ENCODE data around the gene BLTP1.
"Not testable (repeated sequence)": the region's sequence is repeated elsewhere in the genome, so short reads cannot be mapped to it uniquely, and the experiment has no call there.

The BLTP1 gene, protein sequence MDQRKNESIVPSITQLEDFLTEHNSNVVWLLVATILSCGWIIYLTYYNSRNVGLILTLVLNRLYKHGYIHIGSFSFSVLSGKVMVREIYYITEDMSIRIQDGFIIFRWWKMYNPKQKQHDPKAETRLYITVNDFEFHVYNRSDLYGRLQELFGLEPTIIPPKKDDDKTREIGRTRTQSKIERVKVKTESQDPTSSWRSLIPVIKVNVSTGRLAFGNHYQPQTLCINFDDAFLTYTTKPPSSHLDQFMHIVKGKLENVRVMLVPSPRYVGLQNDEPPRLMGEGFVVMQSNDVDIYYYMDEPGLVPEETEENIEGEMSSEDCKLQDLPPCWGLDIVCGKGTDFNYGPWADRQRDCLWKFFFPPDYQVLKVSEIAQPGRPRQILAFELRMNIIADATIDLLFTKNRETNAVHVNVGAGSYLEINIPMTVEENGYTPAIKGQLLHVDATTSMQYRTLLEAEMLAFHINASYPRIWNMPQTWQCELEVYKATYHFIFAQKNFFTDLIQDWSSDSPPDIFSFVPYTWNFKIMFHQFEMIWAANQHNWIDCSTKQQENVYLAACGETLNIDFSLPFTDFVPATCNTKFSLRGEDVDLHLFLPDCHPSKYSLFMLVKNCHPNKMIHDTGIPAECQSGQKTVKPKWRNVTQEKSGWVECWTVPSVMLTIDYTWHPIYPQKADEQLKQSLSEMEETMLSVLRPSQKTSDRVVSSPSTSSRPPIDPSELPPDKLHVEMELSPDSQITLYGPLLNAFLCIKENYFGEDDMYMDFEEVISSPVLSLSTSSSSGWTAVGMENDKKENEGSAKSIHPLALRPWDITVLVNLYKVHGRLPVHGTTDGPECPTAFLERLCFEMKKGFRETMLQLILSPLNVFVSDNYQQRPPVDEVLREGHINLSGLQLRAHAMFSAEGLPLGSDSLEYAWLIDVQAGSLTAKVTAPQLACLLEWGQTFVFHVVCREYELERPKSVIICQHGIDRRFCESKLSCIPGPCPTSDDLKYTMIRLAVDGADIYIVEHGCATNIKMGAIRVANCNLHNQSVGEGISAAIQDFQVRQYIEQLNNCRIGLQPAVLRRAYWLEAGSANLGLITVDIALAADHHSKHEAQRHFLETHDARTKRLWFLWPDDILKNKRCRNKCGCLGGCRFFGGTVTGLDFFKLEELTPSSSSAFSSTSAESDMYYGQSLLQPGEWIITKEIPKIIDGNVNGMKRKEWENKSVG (N-terminal part only)

DNA sequence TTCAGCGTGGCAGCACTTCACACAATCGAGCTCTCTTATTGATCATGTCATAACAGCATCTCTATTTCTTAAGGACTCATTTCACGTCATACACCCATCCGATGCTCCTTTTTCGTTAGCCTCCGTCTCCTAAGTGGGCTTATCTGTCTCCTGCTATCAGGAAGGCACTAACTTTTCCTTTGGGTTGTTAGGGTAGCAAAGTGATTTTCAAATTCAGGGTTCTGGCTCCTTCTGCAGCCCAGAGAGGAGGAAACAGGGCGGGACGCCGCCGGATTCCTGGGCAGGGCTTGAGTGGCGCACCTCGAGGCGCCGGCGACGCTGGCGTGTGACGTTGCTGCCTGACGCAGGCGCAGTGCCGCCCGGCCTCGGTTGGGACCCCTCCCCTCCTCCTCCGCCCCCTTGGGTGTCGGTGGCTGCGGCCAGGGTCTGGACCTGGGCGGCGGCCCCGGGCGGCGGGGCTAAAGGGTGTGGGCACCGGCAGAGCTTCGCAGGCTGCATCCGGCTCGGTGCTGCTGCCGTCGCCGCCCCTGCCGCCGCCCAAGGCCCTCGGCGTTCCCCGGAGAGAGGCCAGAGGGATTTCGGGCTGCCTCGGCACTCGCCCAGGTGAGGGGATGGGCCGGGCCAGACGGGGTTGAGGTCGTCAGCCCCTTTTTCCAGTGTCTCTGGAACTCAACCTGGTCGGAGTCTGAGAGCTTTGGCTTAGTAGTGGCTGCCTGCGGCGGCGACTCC, at the start of gene BLTP1:
Gene BLTP1 (plus strand): TSS at position 350 of the 729 bp plus-strand sequence. CDS start 18,317 bp downstream, outside the sequence.
- peak; percentile 94 for DNase-seq

DNA sequence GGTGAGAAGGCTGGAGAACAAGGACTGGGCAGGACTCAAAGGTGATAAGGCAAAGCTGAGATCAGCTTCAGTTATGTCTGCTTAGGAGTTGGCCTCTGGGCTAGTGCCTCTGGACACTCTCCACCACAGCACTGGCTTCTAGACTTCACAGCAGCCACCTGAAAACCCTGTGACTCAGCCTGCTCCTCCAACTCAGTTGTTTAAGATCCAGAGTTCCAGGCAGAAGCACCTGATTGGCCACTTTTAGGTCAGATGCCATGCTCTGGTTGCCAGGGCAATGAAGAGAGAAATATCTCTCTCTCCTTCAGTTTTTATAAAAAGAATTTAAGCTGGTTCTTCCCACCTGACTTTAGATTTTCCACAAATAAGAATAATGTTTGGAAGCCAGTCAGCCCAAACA, 47.9 kb upstream of the BLTP1 start:
- no peak for DNase-seq

DNA sequence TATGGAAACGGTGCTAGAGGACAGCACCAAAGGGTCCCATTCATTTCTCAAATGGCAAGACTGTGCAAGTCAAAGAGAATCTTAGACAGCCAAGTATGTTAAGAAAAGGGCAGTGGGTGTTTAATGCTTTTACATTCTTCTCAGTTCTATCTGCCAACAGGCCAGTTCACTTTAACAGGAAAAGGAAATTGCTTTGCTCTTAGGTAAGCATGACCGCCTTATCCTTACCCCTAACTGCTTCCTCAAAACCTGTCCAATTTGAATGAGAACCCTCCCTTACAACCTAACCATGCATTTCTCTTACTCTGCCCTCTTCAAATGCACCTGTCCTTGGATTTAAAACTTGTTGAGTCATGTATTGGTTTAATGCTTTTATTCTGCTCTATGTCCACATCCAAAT, 44.5 kb upstream of the BLTP1 start:
- DNase-seq, result no peak

DNA sequence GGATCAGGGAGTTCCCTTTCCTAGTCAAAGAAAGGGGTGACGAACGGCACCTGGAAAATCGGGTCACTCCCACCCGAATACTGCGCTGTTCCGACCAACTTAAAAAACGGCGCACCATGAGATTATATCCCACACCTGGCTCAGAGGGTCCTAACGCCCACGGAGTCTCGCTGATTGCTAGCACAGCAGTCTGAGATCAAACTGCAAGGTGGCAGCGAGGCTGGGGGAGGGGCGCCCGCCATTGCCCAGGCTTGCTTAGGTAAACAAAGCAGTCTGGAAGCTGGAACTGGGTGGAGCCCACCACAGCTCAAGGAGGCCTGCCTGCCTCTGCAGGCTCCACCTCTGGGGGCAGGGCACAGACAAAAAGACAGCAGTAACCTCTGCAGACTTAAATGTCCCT, 41.8 kb upstream of the BLTP1 start:
- DNase-seq, result not testable (repeated sequence)

DNA sequence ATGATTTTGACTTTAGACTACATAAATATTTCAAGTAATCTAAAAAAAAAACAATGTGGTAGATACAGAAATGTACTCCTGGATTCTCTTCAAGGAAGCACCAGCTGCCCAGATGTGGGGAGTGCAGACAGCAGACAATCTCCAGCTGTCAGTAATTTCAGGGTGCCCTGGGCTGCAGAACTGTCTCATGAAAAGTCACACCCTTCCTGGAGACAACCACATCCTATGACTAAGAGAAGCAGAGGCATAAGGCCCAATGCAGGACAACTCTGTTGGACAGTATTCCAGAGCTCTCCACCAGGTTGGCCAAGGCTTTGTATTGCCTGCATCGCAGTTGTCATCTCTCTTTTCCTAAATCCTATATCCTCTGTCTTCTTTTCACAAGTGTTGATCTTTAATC, 34.4 kb upstream of the BLTP1 start:
- DNase-seq, result peak; percentile 28

DNA sequence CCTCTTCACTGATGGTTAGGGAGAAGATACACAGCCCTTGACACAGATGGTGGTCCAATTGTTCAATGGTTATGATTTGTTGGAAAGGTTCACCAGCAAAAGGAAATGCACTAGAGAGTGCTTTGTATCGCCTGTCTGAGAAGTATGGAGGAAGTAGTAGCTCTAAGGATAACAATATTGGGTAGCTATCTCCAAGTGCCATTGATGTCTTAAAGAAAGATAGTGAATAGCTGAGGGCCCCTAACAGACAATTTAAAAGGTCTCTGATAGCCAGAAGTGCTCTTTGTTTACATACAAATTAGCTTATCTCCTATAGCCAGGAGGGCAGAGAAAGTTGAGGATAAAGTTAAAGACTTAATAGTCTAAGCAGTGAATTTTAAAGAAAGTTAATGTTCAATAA, 33.9 kb upstream of the BLTP1 start:
- DNase-seq, result no peak

DNA sequence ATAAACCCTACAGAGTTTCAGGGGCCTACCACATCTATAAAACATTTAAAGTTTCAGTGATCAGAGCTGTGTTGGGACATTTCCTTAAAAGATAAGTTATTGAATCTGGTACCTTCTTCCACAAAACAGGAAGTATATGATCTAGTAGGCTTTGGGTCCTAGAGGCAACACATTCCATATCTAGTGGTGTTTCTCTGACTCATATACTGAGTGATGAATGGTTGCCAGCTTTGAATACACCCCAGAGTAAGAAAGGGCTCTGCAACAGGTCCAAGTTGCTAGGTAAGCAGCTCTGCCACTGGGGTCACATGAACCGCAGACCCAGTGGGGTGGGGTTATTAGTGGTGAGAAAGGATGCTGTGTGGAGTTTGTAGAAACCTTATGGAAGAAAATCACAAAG, 32.4 kb upstream of the BLTP1 start:
- no peak for DNase-seq

DNA sequence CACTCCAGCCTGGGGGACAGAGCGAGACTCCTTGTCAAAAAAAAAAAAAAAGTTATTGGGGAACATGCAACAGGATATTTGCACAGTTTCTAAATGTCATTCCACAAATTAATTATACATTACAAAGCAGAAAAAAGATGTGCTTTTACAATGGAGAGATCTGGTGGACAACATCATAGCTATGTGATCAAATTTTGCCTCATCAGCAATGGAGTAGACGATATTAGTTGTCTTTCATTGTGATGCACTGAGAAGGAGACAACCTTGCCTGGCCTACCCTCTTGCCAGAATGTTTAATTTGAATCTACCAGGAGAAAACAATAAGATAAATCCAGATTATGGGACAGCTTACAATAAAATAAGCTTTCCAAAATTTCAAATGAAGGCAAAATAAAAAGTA, 30.5 kb upstream of the BLTP1 start:
- no peak for DNase-seq

DNA sequence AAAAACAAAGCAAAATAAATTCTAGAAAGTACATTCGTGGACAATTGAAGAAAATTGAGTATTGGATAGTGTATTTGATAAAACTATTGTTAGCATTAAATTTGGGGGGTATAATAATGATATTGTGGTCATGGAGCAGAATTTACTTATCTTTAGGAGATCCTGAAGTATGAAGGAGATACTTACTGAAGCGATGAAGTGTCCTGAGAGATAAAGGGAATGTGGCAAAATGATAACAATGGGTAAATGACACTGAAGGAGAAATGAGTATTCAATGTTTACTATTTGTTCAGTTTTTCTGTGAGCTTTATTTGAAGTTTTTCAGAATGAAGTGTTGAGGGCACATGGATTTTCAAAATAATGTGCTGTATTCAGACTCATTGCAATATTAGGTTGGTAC, 30.0 kb upstream of the BLTP1 start:
- no peak for DNase-seq

DNA sequence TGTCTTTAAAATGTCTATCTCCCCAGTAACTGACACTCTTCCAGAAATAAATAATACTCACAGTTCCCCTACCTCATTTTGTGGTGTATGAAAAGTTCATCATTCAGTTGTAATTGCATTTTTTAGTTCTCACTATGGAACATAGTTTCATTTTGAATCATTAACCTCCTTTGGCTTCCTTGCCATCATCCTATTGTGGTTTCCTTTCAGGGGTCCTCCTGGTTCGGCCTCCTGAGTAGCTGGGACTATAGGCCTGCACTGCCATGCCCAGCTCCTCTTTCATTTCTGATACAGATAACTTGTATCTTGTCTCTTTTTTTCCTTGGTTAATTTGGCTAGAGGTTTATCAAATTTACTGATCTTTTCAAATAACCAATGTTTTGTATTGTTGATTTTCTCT, 23.1 kb upstream of the BLTP1 start:
- DNase-seq, result no peak

DNA sequence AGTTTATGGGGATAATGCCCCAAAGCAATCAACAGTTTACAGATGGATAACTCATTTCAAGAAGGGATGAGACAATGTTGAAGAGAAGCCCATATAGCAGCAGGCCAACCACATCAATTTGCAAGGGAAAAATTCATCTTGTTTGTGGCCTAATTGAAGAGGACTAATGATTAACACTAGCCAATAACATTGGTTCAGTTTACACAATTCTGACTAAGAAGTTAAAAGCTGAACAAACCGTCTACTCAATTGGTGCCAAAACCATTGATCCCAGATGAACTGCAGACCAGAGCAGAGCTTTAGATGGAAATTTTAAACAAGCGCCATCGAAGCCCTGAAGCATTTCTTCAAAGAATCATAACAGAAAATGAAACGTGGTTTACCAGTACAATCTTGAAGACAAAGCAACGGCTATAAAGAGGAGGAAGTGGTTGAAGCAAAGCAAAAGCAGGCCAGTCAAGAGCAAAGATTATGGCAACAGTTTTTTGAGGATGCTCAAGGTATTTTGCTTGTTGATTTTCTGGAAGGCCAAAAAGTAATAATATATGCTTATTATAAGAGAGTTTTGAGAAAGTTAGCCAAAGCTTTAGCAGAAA, 20.5 kb upstream of the BLTP1 start:
- DNase-seq, result no peak

DNA sequence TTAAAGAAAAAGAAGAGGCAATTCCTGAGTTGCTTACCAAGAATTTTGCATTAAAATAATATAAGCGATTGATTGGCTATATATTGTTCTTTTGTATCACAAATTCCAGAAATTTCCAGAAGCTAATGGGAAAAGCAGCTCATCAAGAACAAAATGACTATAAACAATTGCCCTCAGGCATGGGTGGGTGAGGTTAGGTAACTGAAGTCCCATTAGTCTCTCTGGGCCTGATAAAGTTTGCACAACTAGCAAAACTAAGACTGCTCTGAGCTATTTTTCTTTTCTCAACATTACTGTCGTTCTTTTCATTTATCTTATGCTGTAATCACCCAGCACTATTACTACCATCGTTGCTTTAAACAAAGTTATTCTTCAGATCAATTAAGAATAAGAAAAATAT, 19.2 kb upstream of the BLTP1 start:
- DNase-seq, result no peak

DNA sequence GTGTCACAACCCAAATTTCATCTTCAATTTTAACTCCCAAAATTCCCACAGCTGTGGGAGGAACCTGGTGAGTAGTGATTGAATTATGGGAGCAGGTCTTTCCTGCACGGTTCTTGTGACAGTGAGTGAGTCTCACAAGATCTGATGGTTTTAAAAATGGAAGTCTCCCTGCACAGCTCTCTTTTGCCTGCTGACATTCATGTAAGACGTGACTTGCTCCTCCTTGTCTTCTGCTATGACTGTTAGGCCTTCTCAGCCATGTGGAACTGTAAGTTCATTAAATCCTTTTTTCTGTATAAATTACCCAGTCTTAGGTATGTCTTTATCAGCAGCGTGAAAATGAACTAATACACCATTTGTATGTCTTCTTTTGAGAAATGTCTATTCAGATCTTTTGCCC, 13.0 kb upstream of the BLTP1 start:
- DNase-seq, result no peak

DNA sequence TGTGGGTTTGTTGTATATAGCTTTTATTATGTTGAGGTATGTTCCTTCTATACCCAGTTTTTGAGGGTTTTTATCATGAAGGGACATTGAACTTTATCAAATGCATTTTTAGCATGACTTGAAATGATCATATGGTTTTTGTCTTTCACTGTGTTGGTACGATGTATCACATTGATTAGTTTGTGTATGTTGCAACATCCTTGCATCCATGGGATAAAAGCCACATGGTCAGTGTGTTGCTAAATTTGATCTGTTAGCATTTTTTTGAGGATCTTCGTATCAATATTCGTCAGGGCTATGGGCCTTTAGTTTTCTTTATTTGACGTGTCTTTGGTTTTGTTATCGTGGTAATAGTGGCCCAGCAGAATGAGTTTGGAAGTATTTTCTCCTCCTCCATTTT, 11.3 kb upstream of the BLTP1 start:
- DNase-seq, result no peak

DNA sequence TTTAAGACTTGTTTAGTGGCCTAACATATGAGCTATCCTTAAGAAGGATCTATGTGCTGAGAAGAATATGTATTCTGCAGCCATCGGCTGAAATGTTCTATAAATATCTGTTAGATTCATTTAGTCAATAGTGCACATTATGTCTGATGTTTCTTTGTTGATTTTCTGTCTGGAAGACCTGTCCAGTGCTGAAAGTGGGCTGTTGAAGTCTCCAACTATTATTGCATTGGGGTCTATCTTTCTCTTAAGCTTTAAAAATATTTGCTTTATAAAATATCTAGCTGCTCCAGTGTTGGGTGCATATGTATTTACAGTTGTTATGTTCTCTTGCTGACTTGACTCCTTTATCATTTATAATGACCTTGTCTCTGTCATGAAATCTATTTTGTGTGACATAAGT, 9.4 kb upstream of the BLTP1 start:
- DNase-seq, result no peak

DNA sequence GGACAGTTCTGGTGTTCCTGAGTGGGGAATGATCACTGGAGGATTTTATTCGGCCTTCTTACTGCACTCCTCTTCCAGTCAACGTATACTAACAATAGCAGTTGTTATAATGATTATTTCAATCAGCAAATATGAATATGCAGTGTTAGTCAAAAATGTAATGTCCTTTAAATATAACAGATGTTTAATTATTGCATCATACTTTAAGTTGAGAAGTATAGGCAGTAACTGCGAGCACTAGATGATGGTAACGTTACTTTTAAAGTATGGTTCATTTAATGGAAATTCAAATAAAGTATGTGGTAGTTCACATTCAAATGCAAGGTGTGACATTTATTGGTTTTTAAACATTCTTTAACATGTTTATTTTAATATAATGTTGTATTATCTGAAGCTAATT, 5.5 kb upstream of the BLTP1 start:
- no peak for DNase-seq

DNA sequence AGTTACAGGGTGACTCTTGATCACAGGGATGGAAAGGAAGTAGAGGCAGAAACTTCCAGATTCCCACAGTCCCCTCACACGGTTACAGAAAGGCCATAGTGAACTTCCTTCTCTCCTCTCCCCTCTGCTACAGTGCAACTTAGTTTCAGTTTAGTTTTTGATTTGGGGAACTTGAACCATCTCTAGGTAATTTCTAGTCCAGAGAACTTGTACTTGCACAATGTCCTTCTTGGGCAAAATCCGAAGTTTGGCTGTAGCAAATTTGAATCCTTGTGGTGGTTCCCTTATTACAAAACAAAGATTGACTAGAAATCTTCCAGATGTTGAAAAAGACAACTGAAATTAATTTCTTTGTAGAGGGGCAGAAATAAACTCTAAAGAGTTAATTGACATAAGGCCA, 1.2 kb upstream of the BLTP1 start:
- no peak for DNase-seq

DNA sequence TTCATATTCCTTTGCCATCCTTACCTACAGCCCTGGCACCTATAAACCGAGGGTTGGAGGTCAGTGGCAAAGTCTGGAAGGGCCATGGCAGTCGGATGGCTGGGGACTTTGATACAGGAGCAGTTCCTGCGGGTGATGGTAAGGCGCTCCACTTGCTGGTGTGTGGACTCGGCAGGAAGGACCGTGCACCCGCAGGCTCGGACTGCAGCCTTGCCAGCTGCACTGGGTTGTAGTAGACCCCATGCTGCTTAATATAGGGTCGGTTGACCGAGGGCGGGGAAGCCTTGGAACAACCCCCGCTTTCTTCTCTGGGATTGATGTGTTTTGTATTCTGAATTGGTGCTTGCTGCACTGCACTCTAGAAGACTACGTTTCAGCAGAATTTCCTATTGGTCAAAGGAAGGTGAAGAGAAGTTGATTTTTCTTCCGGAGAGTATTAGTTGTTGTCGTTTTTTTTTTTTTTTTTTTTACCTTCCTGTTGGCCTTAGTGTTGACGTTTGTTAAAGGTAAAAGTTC, 638 bp downstream of the BLTP1 start:
- peak; percentile 65 for DNase-seq

DNA sequence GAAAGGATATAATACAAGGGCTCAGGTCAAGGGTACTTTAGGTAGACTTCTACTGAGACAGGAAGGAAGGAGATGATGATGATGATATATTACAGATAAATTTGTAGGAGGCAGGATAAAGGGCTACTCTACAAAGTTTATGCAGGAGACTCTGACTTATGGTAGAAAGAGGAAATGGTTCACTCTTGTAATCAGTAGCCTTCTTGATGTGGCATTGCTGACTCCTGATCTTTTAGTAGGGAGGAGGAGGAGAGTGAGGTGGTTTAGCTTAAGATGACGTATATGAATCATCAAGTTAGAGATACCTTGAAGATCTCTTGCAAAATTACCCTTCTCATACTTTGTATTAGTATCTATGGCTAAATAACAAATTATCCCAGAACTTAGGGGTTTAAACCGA, 4.7 kb downstream of the BLTP1 start:
- DNase-seq, result no peak

DNA sequence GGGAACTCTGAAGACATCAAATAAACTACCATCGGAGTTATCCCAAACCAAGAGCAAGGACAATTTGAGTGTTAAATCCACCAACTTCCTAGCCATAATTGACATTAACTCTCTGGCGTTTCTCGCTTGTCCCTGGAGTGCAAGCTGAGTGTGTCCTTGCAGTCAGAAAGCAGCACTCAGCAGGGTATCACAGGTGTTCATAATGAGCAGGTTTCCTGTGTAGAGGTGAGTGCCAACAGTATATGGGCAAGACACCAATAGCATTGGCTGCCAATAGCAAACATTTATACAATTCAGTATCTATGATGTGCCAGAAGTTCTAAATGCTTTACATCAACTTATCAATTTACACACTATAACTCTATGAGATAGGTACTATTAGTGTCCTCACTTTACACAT, 11.2 kb downstream of the BLTP1 start:
- no peak for DNase-seq

DNA sequence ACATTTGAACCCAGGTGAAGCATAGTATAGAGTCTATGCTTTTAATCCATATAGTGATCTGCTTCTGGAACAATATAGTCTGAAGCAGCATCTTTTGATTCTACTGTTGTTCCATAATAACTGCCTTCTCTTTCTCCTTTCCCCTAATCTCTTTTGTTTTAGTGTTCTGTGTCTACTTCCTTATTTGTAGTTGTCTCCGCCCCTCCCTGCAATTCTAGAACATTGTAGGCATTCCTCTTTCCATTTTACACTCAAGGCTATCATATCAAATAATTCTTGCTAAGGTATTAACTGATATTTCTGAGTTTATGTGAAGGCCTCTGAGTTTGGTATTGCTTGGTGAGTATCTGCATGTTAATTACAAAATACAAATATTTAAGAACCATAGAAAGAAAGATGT, 11.6 kb downstream of the BLTP1 start:
- DNase-seq, result no peak

DNA sequence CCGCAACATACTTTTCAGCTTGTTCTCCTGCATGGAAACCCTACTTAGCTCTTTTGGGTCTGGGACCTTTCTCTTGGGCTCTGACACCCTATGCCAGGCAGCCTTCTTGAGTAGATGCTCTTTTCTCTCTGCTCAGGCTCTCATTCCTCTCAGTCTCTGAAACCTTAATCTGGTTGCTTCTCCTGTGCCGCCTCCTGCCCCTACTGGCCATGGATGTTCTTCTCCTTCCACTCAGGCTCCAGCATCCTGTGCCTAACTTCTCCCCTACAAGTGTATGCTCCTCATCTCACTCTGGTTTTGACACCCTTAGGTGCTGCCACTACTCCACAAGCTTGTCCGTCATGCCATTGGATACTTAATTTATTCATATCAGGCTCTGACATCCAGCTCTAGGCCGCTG, 15.2 kb downstream of the BLTP1 start:
- DNase-seq, result no peak
